ENCODE results near the gene DGKA. TPM values are rescaled to one million over a fixed set of nuclear protein-coding genes. Genes with fewer than 3 reads are reported as not detected.
A peak's percentile ranks its signal among the peaks of the same experiment; 100 is the strongest.

The DGKA gene
- total RNA-seq, 2 donors from 2014 or later, result 7.3 to 22.8 TPM

DNA sequence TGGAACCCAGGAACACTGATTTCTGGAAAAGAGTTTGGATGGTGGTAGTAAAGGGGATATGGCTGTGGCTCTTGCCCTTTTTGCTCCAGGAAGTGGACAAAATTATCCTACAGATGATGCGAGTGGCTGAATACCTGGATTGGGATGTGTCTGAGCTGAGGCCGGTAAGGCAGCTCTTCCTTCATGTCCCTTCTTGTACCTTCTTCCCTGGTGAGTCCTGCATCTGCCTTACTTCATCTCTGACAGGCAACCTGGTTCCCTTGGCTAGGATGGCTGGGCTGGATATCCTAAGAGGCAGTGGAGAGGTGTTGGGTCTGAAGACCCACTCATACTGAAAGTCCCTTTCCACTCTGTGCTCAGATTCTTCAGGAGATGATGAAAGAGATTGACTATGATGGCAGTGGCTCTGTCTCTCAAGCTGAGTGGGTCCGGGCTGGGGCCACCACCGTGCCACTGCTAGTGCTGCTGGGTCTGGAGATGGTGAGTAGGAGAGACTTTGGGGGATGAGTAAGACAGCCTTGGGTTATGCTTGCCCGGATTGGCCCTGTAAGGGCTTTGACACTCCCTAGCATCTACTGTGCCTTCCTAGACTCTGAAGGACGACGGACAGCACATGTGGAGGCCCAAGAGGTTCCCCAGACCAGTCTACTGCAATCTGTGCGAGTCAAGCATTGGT is 8.0 kb downstream of the DGKA start:
- Histone ChIP-seq H3K4me1 (peaks cover 0 to 23% of the 10 kb centered on the region in 2 donors), H3K4me3 (no peak overlapping the region), H3K27me3 (no peaks in the 10 kb centered on the region), H3K36me3 (peaks cover 4% of the 10 kb centered on the region), H3K9me3 (no peaks in the 10 kb centered on the region), H3K27ac (no peak overlapping the region)
- DNase-seq (ENCODE audit: low spot score), result no peak
- TF ChIP-seq, protein P1, sequence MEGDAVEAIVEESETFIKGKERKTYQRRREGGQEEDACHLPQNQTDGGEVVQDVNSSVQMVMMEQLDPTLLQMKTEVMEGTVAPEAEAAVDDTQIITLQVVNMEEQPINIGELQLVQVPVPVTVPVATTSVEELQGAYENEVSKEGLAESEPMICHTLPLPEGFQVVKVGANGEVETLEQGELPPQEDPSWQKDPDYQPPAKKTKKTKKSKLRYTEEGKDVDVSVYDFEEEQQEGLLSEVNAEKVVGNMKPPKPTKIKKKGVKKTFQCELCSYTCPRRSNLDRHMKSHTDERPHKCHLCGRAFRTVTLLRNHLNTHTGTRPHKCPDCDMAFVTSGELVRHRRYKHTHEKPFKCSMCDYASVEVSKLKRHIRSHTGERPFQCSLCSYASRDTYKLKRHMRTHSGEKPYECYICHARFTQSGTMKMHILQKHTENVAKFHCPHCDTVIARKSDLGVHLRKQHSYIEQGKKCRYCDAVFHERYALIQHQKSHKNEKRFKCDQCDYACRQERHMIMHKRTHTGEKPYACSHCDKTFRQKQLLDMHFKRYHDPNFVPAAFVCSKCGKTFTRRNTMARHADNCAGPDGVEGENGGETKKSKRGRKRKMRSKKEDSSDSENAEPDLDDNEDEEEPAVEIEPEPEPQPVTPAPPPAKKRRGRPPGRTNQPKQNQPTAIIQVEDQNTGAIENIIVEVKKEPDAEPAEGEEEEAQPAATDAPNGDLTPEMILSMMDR (IDR thresholded peaks at IDR 0.05), result no peak

DNA sequence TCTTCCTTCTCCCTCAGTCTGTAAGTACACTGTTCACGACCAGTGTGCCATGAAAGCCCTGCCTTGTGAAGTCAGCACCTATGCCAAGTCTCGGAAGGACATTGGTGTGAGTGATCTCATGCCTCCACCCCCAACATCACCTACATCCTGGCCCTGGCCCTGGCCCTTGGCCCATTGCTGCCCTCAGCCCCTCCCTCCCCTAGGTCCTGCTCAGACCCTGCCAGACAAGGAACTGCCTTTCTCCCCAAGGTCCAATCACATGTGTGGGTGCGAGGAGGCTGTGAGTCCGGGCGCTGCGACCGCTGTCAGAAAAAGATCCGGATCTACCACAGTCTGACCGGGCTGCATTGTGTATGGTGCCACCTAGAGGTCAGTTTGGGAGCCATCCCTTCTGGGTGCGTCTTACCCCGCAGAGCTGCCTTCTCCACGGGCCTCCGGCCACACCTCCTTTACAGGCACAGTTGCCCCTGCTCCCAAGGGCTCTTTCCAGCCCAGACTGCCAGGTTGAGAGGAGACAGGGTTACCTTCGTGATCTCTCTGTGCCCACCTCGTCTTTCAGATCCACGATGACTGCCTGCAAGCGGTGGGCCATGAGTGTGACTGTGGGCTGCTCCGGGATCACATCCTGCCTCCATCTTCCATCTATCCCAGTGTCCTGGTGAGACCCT is 9.2 kb downstream of the DGKA start:
- Histone ChIP-seq H3K27me3 (no peaks in the 10 kb centered on the region), H3K4me3 (peak overlapping the region in 1 of 2 donors; percentile 29), H3K9me3 (no peaks in the 10 kb centered on the region), H3K27ac (no peak overlapping the region), H3K4me1 (peaks cover 0 to 17% of the 10 kb centered on the region in 2 donors), H3K36me3 (peaks cover 4% of the 10 kb centered on the region)
- TF ChIP-seq, protein P1 (IDR thresholded peaks at IDR 0.05), result peak; percentile 75 to 93
- peak; percentile 89 for DNase-seq (ENCODE audit: low spot score)

DNA sequence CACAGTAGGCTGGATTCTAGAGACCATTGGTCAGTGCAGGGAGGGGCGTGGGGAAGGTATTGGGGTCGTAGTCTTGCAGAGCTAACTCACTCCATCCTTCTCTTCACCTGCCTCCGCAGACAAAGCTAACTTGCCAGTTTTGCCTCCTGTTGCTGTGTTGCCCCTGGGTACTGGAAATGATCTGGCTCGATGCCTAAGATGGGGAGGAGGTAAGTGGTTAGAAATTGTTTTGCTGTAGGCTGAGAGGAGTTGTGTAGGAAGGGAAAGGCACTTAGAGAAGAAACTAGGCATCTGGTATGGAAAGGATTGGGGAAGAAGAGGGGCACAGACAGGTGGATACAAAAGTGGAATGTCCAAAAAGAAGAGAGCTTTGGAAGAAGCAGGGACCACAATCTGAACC is 11.1 kb downstream of the DGKA start:
- Histone ChIP-seq H3K4me3 (no peak overlapping the region), H3K27ac (no peak overlapping the region), H3K4me1 (peaks cover 0 to 11% of the 10 kb centered on the region in 2 donors), H3K36me3 (peaks cover 4% of the 10 kb centered on the region), H3K9me3 (no peaks in the 10 kb centered on the region), H3K27me3 (no peaks in the 10 kb centered on the region)
- no peak for DNase-seq (ENCODE audit: low spot score)
- TF ChIP-seq, protein P1 (IDR thresholded peaks at IDR 0.05), result no peak

DNA sequence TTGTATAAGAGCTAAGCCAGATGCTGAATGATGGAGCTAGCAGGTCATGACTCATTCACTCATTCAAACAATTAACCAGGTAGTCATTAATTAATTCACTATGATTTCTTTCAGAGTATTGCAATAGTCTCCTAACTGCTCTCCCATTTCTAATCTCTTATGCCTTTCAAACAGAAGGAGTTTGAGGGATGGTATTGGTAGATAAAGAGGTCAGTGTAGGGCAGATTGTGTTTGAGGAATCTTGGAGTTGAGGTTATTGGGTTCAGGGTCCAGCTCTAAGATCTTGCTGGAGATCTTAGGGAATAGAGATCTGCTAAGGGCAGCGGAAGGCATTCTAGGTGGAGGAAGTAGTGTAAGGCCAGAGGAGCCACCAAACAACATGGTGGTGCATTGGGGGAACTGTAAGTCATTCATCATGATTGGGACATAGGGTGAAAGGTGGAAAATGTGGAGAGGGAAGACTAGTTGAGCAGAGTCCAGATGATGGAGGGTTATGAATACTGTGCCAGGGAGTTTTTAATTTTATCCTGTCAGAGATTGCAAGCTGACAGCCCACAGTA is 11.7 kb downstream of the DGKA start:
- Histone ChIP-seq H3K36me3 (peaks cover 4% of the 10 kb centered on the region), H3K27ac (no peak overlapping the region), H3K4me3 (no peak overlapping the region), H3K27me3 (no peaks in the 10 kb centered on the region), H3K4me1 (peaks cover 0 to 11% of the 10 kb centered on the region in 2 donors), H3K9me3 (no peaks in the 10 kb centered on the region)
- TF ChIP-seq, protein P1 (IDR thresholded peaks at IDR 0.05), result no peak
- DNase-seq (ENCODE audit: low spot score), result no peak

DNA sequence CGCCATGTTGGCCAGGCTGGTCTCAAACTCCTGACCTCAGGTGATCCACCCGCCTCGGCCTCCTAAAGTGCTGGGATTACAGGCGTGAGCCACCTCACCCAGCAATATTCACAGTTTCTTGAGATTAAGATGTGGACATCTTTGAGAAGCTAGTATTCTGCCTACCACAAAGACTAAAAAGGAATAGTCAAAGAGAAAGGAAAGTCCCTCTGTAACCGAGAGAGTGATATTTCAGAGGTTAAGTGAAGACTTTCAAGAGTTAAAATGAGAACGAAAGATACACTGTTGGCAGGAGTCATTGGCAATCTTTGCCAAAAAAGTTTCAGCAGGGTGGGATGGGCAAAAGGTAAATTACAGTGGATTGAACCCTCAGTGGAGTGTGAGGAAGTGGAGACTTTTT is 15.6 kb downstream of the DGKA start:
- Histone ChIP-seq H3K4me1 (no peaks in the 10 kb centered on the region), H3K36me3 (peaks cover 9% of the 10 kb centered on the region), H3K4me3 (no peak overlapping the region), H3K9me3 (no peaks in the 10 kb centered on the region), H3K27me3 (no peaks in the 10 kb centered on the region), H3K27ac (no peak overlapping the region)
- TF ChIP-seq, protein P1 (IDR thresholded peaks at IDR 0.05), result no peak
- DNase-seq (ENCODE audit: low spot score), result no peak
